DOHH2 (cell line): ENCODE data around the gene PTPN14.
"Not testable (repeated sequence)": the region's sequence is repeated elsewhere in the genome, so short reads cannot be mapped to it uniquely, and the experiment has no call there.

Experiments
- H3F3A ChIP-seq: fragments of 200-600 bp; sonication (generic), shearing (Covaris generic); 2 replicates; pipeline ENCODE4 v1.6.0; 2016; ENCODE audit warnings: antibody characterized with exemption, mild to moderate bottlenecking; ENCODE audit not compliant: control insufficient read depth, insufficient read depth
- H3K27ac ChIP-seq: fragments of 200-600 bp; sonication (generic); 2 replicates; pipeline ENCODE4 v1.5.1; 2014; ENCODE audit warnings: low read depth, mild to moderate bottlenecking, low read length, moderate library complexity
- H3K27me3 ChIP-seq: fragments of 200-600 bp; sonication (generic); 2 replicates; pipeline ENCODE4 v1.6.1; 2014; ENCODE audit warnings: mild to moderate bottlenecking, low read length, mixed read lengths; ENCODE audit not compliant: control insufficient read depth
- H3K36me3 ChIP-seq: fragments of 200-600 bp; sonication (generic); 2 replicates; pipeline ENCODE4 v1.6.1; 2014; ENCODE audit warnings: mild to moderate bottlenecking, low read length, moderate library complexity, mixed read lengths; ENCODE audit not compliant: control insufficient read depth
- H3K4me1 ChIP-seq: fragments of 200-600 bp; sonication (generic); 2 replicates; pipeline ENCODE4 v1.6.1; 2014; ENCODE audit warnings: mild to moderate bottlenecking, low read length, mixed read lengths; ENCODE audit not compliant: control insufficient read depth
- H3K4me2 ChIP-seq: fragments of 200-600 bp; sonication (generic); 2 replicates; pipeline ENCODE4 v1.6.0; 2014; ENCODE audit warnings: mild to moderate bottlenecking, low read length, moderate library complexity
- H3K4me3 ChIP-seq: fragments of 200-600 bp; sonication (generic); 2 replicates; pipeline ENCODE4 v1.5.1; 2014; ENCODE audit warnings: mild to moderate bottlenecking, low read length, mixed read lengths
- H3K79me2 ChIP-seq: fragments of 200-600 bp; sonication (generic); 2 replicates; pipeline ENCODE4 v1.6.1; 2014; ENCODE audit warnings: mild to moderate bottlenecking, low read length, mixed read lengths; ENCODE audit not compliant: control insufficient read depth
- H3K9me2 ChIP-seq: fragments of 200-600 bp; sonication (generic); replicated peaks from 2 replicates; pipeline ENCODE4 v1.6.1; 2014; ENCODE audit warnings: mild to moderate bottlenecking, low read length, mixed read lengths; ENCODE audit not compliant: control insufficient read depth
- H3K9me3 ChIP-seq: fragments of 200-600 bp; sonication (generic); 2 replicates; pipeline ENCODE4 v1.6.1; 2014; ENCODE audit warnings: antibody characterized with exemption, low read length, mixed read lengths; ENCODE audit not compliant: control insufficient read depth, insufficient read depth
- H4K20me1 ChIP-seq: fragments of 200-600 bp; sonication (generic); 2 replicates; pipeline ENCODE4 v1.6.0; 2014; ENCODE audit warnings: low read depth, mild to moderate bottlenecking, antibody characterized with exemption, low read length, moderate library complexity; ENCODE audit not compliant: control insufficient read depth, insufficient read depth
- EZH2phosphoT487 ChIP-seq: fragments of 200-600 bp; sonication (generic); IDR thresholded peaks from 2 replicates; pipeline ENCODE4 v1.6.1; 2017; ENCODE audit warnings: borderline replicate concordance, mild to moderate bottlenecking, antibody characterized with exemption, low read length, moderate library complexity, mixed read lengths
- TF ChIP-seq, protein P1 (sequence below): fragments of 200-600 bp; sonication (generic); IDR thresholded peaks from one replicate; pipeline ENCODE4 v1.5.1; 2014; ENCODE audit warnings: antibody characterized with exemption, mild to moderate bottlenecking, low read depth, low read length; ENCODE audit not compliant: poor library complexity, severe bottlenecking

The PTPN14 gene

DNA sequence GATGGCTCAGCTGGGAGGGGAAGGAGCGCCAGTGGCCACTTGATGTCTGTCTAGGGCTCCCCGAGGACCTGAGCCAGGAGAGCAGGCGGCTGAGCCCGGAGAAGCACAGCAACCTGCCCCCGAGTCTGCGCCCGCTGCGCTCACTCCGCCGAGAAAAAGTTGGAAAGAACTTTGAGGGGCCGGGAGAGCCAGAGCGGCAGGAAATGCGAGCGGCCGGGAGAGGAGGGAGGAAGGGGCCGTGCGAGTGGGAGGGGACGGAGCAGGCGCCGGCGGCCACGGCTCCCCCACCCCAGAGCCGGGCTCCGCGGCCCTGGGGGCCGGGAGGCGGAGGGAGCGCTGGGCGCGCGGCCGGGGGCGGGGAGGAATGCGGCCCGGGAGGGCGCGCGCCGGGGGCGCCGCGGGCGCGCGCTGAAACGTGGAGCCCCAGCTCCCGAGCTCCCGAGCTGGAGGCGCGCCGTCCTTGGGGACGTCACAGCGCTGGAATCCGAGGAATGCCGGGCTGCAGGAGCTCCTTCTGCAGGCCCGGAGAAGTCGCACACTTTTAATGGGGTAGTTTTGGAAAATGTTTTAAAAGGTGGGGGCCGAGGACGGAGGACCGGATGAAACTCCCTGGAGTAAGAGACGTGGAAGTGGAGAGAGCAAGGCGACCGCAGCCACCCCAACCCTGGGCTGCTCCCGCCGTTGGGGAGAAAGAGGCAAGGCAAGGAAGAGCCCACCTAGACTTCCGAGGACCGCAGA, at the start of gene PTPN14:
PTPN14 (minus strand) TSS at position 167 of the 738 bp plus-strand sequence. CDS start 86,799 bp downstream, outside the sequence.
- TF ChIP-seq, protein P1, sequence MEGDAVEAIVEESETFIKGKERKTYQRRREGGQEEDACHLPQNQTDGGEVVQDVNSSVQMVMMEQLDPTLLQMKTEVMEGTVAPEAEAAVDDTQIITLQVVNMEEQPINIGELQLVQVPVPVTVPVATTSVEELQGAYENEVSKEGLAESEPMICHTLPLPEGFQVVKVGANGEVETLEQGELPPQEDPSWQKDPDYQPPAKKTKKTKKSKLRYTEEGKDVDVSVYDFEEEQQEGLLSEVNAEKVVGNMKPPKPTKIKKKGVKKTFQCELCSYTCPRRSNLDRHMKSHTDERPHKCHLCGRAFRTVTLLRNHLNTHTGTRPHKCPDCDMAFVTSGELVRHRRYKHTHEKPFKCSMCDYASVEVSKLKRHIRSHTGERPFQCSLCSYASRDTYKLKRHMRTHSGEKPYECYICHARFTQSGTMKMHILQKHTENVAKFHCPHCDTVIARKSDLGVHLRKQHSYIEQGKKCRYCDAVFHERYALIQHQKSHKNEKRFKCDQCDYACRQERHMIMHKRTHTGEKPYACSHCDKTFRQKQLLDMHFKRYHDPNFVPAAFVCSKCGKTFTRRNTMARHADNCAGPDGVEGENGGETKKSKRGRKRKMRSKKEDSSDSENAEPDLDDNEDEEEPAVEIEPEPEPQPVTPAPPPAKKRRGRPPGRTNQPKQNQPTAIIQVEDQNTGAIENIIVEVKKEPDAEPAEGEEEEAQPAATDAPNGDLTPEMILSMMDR = no peak
- no peak for TF ChIP-seq EZH2phosphoT487
- Histone ChIP-seq H3K9me2 (no peaks in the 10 kb centered on the region), H4K20me1 (no peaks in the 10 kb centered on the region), H3K36me3 (no peaks in the 10 kb centered on the region), H3K9me3 (no peaks in the 10 kb centered on the region), H3K4me1 (no peaks in the 10 kb centered on the region), H3K79me2 (no peaks in the 10 kb centered on the region), H3K27me3 (no peaks in the 10 kb centered on the region), H3F3A (no peaks in the 10 kb centered on the region), H3K4me2 (no peak within 1 kb of the TSS), H3K4me3 (no peak within 1 kb of the TSS), H3K27ac (no peak within 1 kb of the TSS)

DNA sequence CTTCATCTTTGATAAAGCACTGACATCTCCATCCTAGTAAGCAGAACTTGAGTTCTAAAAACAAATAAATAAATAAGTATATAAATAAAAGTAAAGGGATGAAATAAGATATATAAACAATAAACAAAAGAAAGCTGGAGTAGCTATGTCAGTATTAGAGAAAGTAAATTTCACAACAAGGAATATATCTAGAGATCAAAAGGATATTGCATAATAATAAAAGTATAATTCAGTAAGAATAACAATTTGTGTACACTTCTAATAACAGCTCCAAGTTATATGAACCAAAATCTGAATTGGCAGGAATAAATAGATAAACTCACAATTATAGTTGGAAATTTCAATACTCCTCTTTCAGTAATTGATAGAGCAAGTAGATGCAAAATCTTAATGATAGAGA, 41.8 kb upstream of the PTPN14 start:
- Histone ChIP-seq H4K20me1 (no peaks in the 10 kb centered on the region), H3K27me3 (no peaks in the 10 kb centered on the region), H3K4me2 (no peak overlapping the region), H3K79me2 (no peaks in the 10 kb centered on the region), H3K4me3 (no peak overlapping the region), H3K36me3 (no peaks in the 10 kb centered on the region), H3F3A (no peaks in the 10 kb centered on the region), H3K9me2 (no peaks in the 10 kb centered on the region), H3K27ac (no peak overlapping the region), H3K4me1 (no peaks in the 10 kb centered on the region), H3K9me3 (no peaks in the 10 kb centered on the region)
- TF ChIP-seq, protein P1 = no peak
- TF ChIP-seq EZH2phosphoT487 = no peak

DNA sequence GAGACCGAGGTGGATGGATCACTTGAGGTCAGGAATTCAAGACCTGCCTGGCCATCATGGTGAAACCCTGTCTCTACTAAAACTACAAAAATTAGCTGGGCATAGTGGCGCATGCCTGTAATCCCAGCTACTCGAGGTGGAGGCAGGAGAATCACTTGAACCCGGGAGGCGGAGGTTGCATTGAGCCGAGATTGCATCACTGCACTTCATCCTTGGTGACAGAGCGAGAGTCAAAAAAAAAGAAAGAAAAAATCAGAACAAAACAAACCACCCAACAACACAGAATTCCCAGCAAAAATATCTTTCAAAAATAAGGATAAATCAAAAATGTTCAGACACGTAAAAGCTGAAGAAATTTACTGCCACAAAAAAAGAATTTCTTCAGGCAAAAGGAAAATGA, 40.5 kb upstream of the PTPN14 start:
- H3K27ac ChIP-seq, H3K27me3 ChIP-seq, H3K9me3 ChIP-seq, H3K79me2 ChIP-seq, H3K4me3 ChIP-seq, H3K4me2 ChIP-seq, H3K36me3 ChIP-seq, H3F3A ChIP-seq, H3K9me2 ChIP-seq, H4K20me1 ChIP-seq, H3K4me1 ChIP-seq: not testable (repeated sequence)

DNA sequence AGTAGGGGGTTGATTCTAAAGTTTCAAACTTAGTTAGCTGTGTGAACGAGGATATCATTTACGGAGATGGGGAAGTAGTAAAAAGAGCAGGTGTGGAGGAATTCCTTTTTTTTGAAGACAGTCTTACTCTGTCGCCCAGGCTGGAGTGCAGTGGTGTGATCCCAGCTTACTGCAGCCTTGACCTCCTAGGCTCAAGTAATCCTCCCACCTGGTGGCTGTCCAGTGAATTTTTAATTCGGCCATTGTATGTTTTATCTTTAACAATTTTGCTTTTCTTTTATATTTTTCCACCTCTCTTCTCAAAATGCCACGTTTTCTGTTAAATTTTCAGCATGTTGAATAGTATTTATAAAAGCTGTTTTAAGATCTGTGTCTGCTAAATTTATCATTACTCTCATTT, 39.3 kb upstream of the PTPN14 start:
- Histone ChIP-seq H3K4me3 (no peak overlapping the region), H3K36me3 (no peaks in the 10 kb centered on the region), H3K9me2 (no peaks in the 10 kb centered on the region), H3K27me3 (0 out of 2 replicates have a peak, but pooled peaks cover 2% of the 10 kb centered on the region), H3K9me3 (no peaks in the 10 kb centered on the region), H4K20me1 (no peaks in the 10 kb centered on the region), H3K27ac (no peak overlapping the region), H3K79me2 (no peaks in the 10 kb centered on the region), H3K4me2 (no peak overlapping the region), H3K4me1 (no peaks in the 10 kb centered on the region), H3F3A (no peaks in the 10 kb centered on the region)
- TF ChIP-seq, protein P1 = no peak
- no peak for TF ChIP-seq EZH2phosphoT487
